ENCODE data around the gene ZER1.

DNA sequence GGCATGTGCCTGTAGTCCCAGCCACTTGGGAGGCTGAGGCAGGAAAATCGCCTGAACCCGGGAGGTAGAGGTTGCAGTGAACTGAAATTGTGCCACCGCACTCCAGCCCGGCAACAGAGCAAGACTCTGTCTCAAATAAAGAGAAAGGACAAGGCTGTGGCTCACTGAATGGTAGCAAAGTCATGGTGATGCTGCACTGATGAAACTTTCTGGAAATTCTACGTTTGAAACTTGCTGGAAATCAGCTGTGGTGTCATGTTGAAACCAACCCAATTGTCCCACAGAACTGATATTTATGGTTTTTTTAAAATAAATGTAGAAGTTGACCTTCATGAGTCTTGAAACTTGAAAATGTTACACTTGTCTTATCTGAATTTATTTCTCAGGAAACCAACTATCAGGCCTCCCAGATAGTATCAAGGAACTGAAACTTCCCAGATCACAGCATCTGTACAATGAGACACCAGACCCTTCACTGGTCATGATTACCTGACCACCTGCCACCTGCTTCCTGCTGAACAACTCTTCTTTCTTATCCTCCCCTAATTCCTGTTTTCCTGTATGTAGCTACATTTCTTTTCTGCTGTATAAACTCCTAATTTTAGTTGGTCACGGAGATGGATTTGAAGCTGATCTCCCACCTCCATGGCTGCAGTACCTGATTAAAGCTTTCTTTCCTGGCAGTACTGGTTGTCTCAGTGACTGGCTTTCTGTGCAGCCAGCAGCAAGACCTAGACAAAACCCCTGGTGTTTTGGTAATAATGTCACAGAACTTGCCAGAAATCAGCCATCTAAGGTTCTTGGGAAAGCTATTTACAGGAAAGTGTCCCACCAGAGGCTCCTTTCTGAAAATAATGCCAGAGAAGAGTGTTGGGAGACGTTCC lies 9.7 kb upstream of the ZER1 start:
- TF ChIP-seq ZFP3 (CRISPR knock-in tag; IDR thresholded peaks at IDR 0.05): no peak
- TF ChIP-seq, protein P1, sequence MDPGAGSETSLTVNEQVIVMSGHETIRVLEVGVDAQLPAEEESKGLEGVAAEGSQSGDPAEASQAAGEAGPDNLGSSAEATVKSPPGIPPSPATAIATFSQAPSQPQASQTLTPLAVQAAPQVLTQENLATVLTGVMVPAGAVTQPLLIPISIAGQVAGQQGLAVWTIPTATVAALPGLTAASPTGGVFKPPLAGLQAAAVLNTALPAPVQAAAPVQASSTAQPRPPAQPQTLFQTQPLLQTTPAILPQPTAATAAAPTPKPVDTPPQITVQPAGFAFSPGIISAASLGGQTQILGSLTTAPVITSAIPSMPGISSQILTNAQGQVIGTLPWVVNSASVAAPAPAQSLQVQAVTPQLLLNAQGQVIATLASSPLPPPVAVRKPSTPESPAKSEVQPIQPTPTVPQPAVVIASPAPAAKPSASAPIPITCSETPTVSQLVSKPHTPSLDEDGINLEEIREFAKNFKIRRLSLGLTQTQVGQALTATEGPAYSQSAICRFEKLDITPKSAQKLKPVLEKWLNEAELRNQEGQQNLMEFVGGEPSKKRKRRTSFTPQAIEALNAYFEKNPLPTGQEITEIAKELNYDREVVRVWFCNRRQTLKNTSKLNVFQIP (CRISPR knock-in tag; IDR thresholded peaks at IDR 0.05; ENCODE audit: borderline replicate concordance, low read depth): no peak
- no peak for TF ChIP-seq ESRRG (CRISPR knock-in tag; IDR thresholded peaks at IDR 0.05)
- no peak for TF ChIP-seq TCF4 (CRISPR knock-in tag; IDR thresholded peaks at IDR 0.05; ENCODE audit: borderline replicate concordance)
- no peak for TF ChIP-seq ZFP30 (CRISPR knock-in tag; IDR thresholded peaks at IDR 0.05)
- TF ChIP-seq CSDC2 (CRISPR knock-in tag; IDR thresholded peaks at IDR 0.05): no peak
- TF ChIP-seq, protein P2, sequence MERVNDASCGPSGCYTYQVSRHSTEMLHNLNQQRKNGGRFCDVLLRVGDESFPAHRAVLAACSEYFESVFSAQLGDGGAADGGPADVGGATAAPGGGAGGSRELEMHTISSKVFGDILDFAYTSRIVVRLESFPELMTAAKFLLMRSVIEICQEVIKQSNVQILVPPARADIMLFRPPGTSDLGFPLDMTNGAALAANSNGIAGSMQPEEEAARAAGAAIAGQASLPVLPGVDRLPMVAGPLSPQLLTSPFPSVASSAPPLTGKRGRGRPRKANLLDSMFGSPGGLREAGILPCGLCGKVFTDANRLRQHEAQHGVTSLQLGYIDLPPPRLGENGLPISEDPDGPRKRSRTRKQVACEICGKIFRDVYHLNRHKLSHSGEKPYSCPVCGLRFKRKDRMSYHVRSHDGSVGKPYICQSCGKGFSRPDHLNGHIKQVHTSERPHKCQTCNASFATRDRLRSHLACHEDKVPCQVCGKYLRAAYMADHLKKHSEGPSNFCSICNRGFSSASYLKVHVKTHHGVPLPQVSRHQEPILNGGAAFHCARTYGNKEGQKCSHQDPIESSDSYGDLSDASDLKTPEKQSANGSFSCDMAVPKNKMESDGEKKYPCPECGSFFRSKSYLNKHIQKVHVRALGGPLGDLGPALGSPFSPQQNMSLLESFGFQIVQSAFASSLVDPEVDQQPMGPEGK (CRISPR knock-in tag; IDR thresholded peaks at IDR 0.05; ENCODE audit: borderline replicate concordance): no peak
